Stomach (tissue), 9 donors: ENCODE measurements around the gene EIF4B. TPM values are rescaled to one million over a fixed set of nuclear protein-coding genes. Genes with fewer than 3 reads are reported as not detected.
A peak's percentile ranks its signal among the peaks of the same experiment; 100 is the strongest.

Source experiments
- DNase-seq, 2 donors: peaks; one replicate each; pipeline versions ENCODE4 v3.0.0 to v3.0.0-alpha.2; 2013 to 2019
- H3K27ac ChIP-seq, 5 donors: fragments of 200-600 bp in 4 of 5; sonication (generic) in 4 of 5; one replicate each; pipeline ENCODE4 v1.5.1; 2013 to 2019; ENCODE audit warnings: mild to moderate bottlenecking in 1 of 5, moderate library complexity in 1 of 5
- H3K27me3 ChIP-seq, 3 donors: fragments of 200-600 bp; sonication (generic); one replicate each; pipeline ENCODE4 v1.5.1; 2017 to 2019; ENCODE audit warnings: mixed run types in 1 of 3
- H3K36me3 ChIP-seq, 4 donors: fragments of 200-600 bp; sonication (generic); 1 replicate in 3 of 4; 2 replicates in 1 of 4; pipeline ENCODE4 v1.5.1; 2016 to 2019
- H3K4me1 ChIP-seq, 4 donors: fragments of 200-600 bp; sonication (generic); one replicate each; pipeline ENCODE4 v1.5.1; 2016 to 2019
- H3K4me3 ChIP-seq, 4 donors: fragments of 200-600 bp; sonication (generic) in 3 of 4; one replicate each; pipeline ENCODE4 v1.5.1; 2016 to 2019; ENCODE audit warnings: mild to moderate bottlenecking in 1 of 4
- H3K9me3 ChIP-seq, 4 donors: fragments of 200-600 bp; sonication (generic); one replicate each; pipeline ENCODE4 v1.5.1; 2016 to 2019
- CTCF ChIP-seq, 7 experiments: fragments of 450-650 bp in 4 of 7; fragments of 200-600 bp in 3 of 7; sonication (generic) in 3 of 7; IDR thresholded peaks; one replicate each; pipeline ENCODE4 v1.5.1; 2016 to 2019; ENCODE audit warnings: antibody characterized with exemption in 7 of 7, control low read depth in 2 of 7, mild to moderate bottlenecking in 1 of 7
- EP300 ChIP-seq: sonication (generic); formaldehyde crosslinking; IDR thresholded peaks from one replicate; pipeline ENCODE4 v1.6.1; 2017; ENCODE audit warnings: antibody characterized with exemption
- POLR2A ChIP-seq, 4 donors: fragments of 450-650 bp; IDR thresholded peaks; one replicate each; pipeline ENCODE4 v1.6.1; 2016; ENCODE audit warnings: antibody characterized with exemption in 4 of 4, control low read depth in 2 of 4, mild to moderate bottlenecking in 1 of 4, moderate library complexity in 1 of 4
- POLR2AphosphoS5 ChIP-seq, 3 donors: sonication (generic); formaldehyde crosslinking; IDR thresholded peaks; one replicate each; pipeline ENCODE4 v1.6.1; 2016; ENCODE audit warnings: antibody characterized with exemption in 3 of 3
- WGBS, 5 donors: extraction: QIAGEN DNeasy Blood & Tissue Kit in 3 of 5; methylation state at CpG; one replicate each; pipeline versions ENCODE4 v1.1.5 to v1.1.7; 2013 to 2018; 5-methylcytosine and 5-hydroxymethylcytosine counted together
- intact Hi-C: fragments of 100-400 bp; cut with DNase I; formaldehyde crosslinking; loops from one replicate; pipeline ENCODE4 v1.15.1; 2023; ENCODE audit warnings: low total_unique reads
- polyA plus RNA-seq, 3 donors: library from polyadenylated mRNA; stranded (reverse); fragments of 200-250 nt; gene quantifications; one replicate each; pipeline ENCODE4 v1.2.3, GENCODE V29; 2013
- total RNA-seq, 5 donors: library from RNA; depleted of rRNA; stranded (reverse); fragments of >200 nt; gene quantifications; one replicate each; pipeline versions ENCODE4 v1.1.0 to v1.2.3, GENCODE V29; 2014 to 2016
- donor health status: healthy with polysubstance abuse.
- donor health status: Bipolar disorder and iron deficiency.
- donor health status: healthy.

The EIF4B gene
- total and polyA plus RNA-seq, 8 donors, result 101 to 833 (median 326) TPM

GRCh38 chr12:53067074-53067992, 61.1 kb downstream of the EIF4B start:
- Histone ChIP-seq H3K27ac (peak overlapping the region in 3 of 5 donors; percentile 52 to 81 (median 67)), H3K4me3 (no peak overlapping the region), H3K36me3 (peaks cover 36 to 100% (median 98%) of the 10 kb centered on the region in 4 donors), H3K9me3 (no peaks in the 10 kb centered on the region), H3K27me3 (no peaks in the 10 kb centered on the region), H3K4me1 (peaks cover 34 to 86% (median 60%) of the 10 kb centered on the region in 4 donors)
- peak; percentile 11 to 16 for DNase-seq
- intact Hi-C loops, result loop anchor here (5.0 kb wide), 2 partner anchors 35 to 130 kb away; partner anchors contain the start of gene SOAT2
- 73 to 85% (median 79%) methylated on average over 7 of the region's 7 CpGs for WGBS, 5 donors
- TF ChIP-seq POLR2A (IDR thresholded peaks at IDR 0.05) (no peak), CTCF (IDR thresholded peaks at IDR 0.05) (no peak), EP300 (no peak), POLR2AphosphoS5 (IDR thresholded peaks at IDR 0.05) (no peak)

GRCh38 chr12:53067993-53068770, 61.9 kb downstream of the EIF4B start:
- TF ChIP-seq POLR2AphosphoS5 (IDR thresholded peaks at IDR 0.05) (no peak), EP300 (no peak), CTCF (IDR thresholded peaks at IDR 0.05) (no peak), POLR2A (IDR thresholded peaks at IDR 0.05) (no peak)
- H3K27me3 ChIP-seq, result no peaks in the 10 kb centered on the region
- H3K4me1 ChIP-seq, result peaks cover 38 to 86% (median 60%) of the 10 kb centered on the region in 4 donors
- peak overlapping the region in 4 of 5 donors; percentile 4 to 81 (median 50) for H3K27ac ChIP-seq
- intact Hi-C loops, result loop anchor here (5.0 kb wide), 2 partner anchors 34 to 129 kb away; partner anchors contain the start of gene SOAT2
- 86 to 91% (median 91%) methylated on average over 13 of the region's 13 CpGs for WGBS, 5 donors
- no peak overlapping the region for H3K4me3 ChIP-seq
- DNase-seq, result no peak
- no peaks in the 10 kb centered on the region for H3K9me3 ChIP-seq
- H3K36me3 ChIP-seq, result peaks cover 35 to 100% (median 98%) of the 10 kb centered on the region in 4 donors

- peak overlapping the region in 4 of 5 donors; percentile 17 to 81 (median 50) for H3K27ac ChIP-seq
- TF ChIP-seq POLR2A (IDR thresholded peaks at IDR 0.05) (no peak), CTCF (IDR thresholded peaks at IDR 0.05) (no peak), EP300 (no peak), POLR2AphosphoS5 (IDR thresholded peaks at IDR 0.05) (no peak)
- no peaks in the 10 kb centered on the region for H3K9me3 ChIP-seq
- WGBS, 5 donors, result 70 to 87% (median 81%) methylated on average over 15 of the region's 15 CpGs
- H3K36me3 ChIP-seq, result peaks cover 35 to 97% (median 93%) of the 10 kb centered on the region in 4 donors
- no peak overlapping the region for H3K4me3 ChIP-seq
- H3K4me1 ChIP-seq, result peaks cover 44 to 86% (median 61%) of the 10 kb centered on the region in 4 donors
- intact Hi-C loops, result loop anchor here (5.0 kb wide), 2 partner anchors 33 to 128 kb away; partner anchors contain the start of gene SOAT2
- peak in 1 of 2 donors; percentile 10 for DNase-seq
- H3K27me3 ChIP-seq, result no peaks in the 10 kb centered on the region
These were observed 62.7 kb downstream of the EIF4B start for GRCh38 chr12:53068811-53069585.
